SK-N-SH treated with all-trans-retinoic acid at 6 μM for 48 hours (cell line): ENCODE results near the gene HNRNPH2.

ENCODE experiments used
- GLIS3 ChIP-seq: fragments of 250-450 bp; sonication (Bioruptor Pico); IDR thresholded peaks from 2 replicates; pipeline ENCODE4 v1.5.0; 2020; ENCODE audit warnings: mild to moderate bottlenecking, moderate library complexity
- PATZ1 ChIP-seq: fragments of 250-450 bp; sonication (Bioruptor Pico); IDR thresholded peaks from 2 replicates; pipeline ENCODE4 v1.8.0; 2020; ENCODE audit warnings: mild to moderate bottlenecking, moderate library complexity, borderline replicate concordance
- POU6F1 ChIP-seq: fragments of 250-450 bp; sonication (Bioruptor Pico); IDR thresholded peaks from 2 replicates; pipeline ENCODE4 v1.8.0; 2021; ENCODE audit warnings: low read depth, mild to moderate bottlenecking, moderate library complexity, borderline replicate concordance
- RARB ChIP-seq: fragments of 250-450 bp; sonication (Bioruptor Pico); IDR thresholded peaks from 2 replicates; pipeline ENCODE4 v1.8.0; 2021; ENCODE audit warnings: mild to moderate bottlenecking, moderate library complexity
- TCF4 ChIP-seq: fragments of 250-450 bp; sonication (Bioruptor Pico); IDR thresholded peaks from 2 replicates; pipeline ENCODE4 v1.8.0; 2021; ENCODE audit warnings: mild to moderate bottlenecking, moderate library complexity, borderline replicate concordance
- TOX ChIP-seq: fragments of 250-450 bp; sonication (Bioruptor Pico); IDR thresholded peaks from 2 replicates; pipeline ENCODE4 v1.8.0; 2021; ENCODE audit warnings: mild to moderate bottlenecking, moderate library complexity, borderline replicate concordance
- ZC3H10 ChIP-seq: fragments of 250-450 bp; sonication (Bioruptor Pico); IDR thresholded peaks from 2 replicates; pipeline ENCODE4 v1.5.1; 2021; ENCODE audit warnings: mild to moderate bottlenecking, moderate library complexity
- ZFP3 ChIP-seq: fragments of 250-450 bp; sonication (Bioruptor Pico); IDR thresholded peaks from 2 replicates; pipeline ENCODE4 v1.5.0; 2020; ENCODE audit warnings: mild to moderate bottlenecking, moderate library complexity
- ZFP30 ChIP-seq: fragments of 450-650 bp; formaldehyde crosslinking; IDR thresholded peaks from 2 replicates; pipeline ENCODE4 v1.5.0; 2022; ENCODE audit warnings: mild to moderate bottlenecking, moderate library complexity
- ZNF565 ChIP-seq: fragments of 450-650 bp; formaldehyde crosslinking; conservative IDR thresholded peaks from 2 replicates; pipeline ENCODE4 v1.5.0; 2020; ENCODE audit warnings: low read depth, mild to moderate bottlenecking, moderate library complexity
- ZNF70 ChIP-seq: fragments of 450-650 bp; formaldehyde crosslinking; IDR thresholded peaks from 2 replicates; pipeline ENCODE4 v1.5.0; 2020; ENCODE audit warnings: mild to moderate bottlenecking, moderate library complexity

- TF ChIP-seq POU6F1 (CRISPR knock-in tag) (no peak), ZNF565 (CRISPR knock-in tag) (no peak), GLIS3 (CRISPR knock-in tag) (no peak), ZNF70 (CRISPR knock-in tag) (no peak), ZC3H10 (no peak), TOX (CRISPR knock-in tag) (no peak), ZFP30 (CRISPR knock-in tag) (no peak), ZFP3 (CRISPR knock-in tag) (no peak), PATZ1 (CRISPR knock-in tag) (no peak), TCF4 (CRISPR knock-in tag) (no peak), RARB (CRISPR knock-in tag) (no peak)
Measured at GRCh38 chrX:101407167-101407747, 765 bp upstream of the HNRNPH2 start.
